HCT116 (cell line): ENCODE data around the gene MARS1. TPM values are rescaled to one million over a fixed set of nuclear protein-coding genes. Genes with fewer than 3 reads are reported as not detected.

Source experiments
- ATAC-seq: fragments of 200-7000 bp; cut with Tn5 transposase; 2 replicates; pipeline ENCODE4 v1.9.1; 2020; ENCODE audit warnings: mild to moderate bottlenecking, moderate library complexity
- BruUV-seq: library from RNA; stranded (reverse); fragments of 400-500 nt; replicated peaks from 2 replicates; lab custom pipeline; 2021; lab: Mats Ljungman, UMichigan
- CTCF ChIA-PET: fragments of 300-600 bp; sonication (Branson Sonifier 250); formaldehyde crosslinking; loops from one replicate; lab custom pipeline; 2021; ENCODE audit warnings: antibody characterized with exemption; lab: Charles Lee
- POLR2A ChIA-PET: fragments of 300-600, 350-600 bp; sonication (Branson Sonifier 250); formaldehyde crosslinking; loops from one replicate; lab custom pipeline; 2021; ENCODE audit warnings: antibody characterized with exemption; lab: Charles Lee
- RAD21 ChIA-PET, 2 experiments: fragments of 300-600 bp; sonication (Branson Sonifier 250); formaldehyde crosslinking; loops; one replicate each; lab custom pipeline; 2023; ENCODE audit warnings: low total read pairs in 2 of 2; ENCODE audit not compliant: uncharacterized antibody in 2 of 2, unreplicated experiment in 2 of 2, low non-redundant PET in 1 of 2; lab: Charles Lee
- DNase-seq: peaks from one replicate; pipeline ENCODE4 v3.0.0-alpha.2; 2010; ENCODE audit warnings: low read depth, low spot score
- H2AFZ ChIP-seq: fragments of 200-600 bp; shearing (Covaris generic), sonication (generic); 2 replicates; pipeline ENCODE4 v1.6.1; 2017; ENCODE audit warnings: low read depth, mixed run types, mixed read lengths, antibody characterized with exemption, low read length; ENCODE audit not compliant: poor library complexity, severe bottlenecking
- H3K27ac ChIP-seq: 2 replicates; pipeline ENCODE4 v1.5.1; 2012; ENCODE audit warnings: low read depth, low read length
- H3K27me3 ChIP-seq: fragments of 200-600 bp; sonication (generic); 2 replicates; pipeline ENCODE4 v1.6.1; 2016; ENCODE audit warnings: mixed run types, low read length, mixed read lengths; ENCODE audit not compliant: insufficient read depth
- H3K36me3 ChIP-seq, 2 experiments: fragments of 200-500 bp in 1 of 2; fragments of 200-600 bp in 1 of 2; sonication (Bioruptor generic) in 1 of 2; sonication (generic) in 1 of 2; 2 replicates each; pipeline versions ENCODE4 v1.5.1 to v1.6.1; 2014 to 2016; ENCODE audit warnings: low read length in 2 of 2, inconsistent platforms in 1 of 2, mixed read lengths in 1 of 2, mixed run types in 1 of 2; ENCODE audit not compliant: insufficient read depth in 2 of 2, control insufficient read depth in 1 of 2
- H3K4me1 ChIP-seq, 2 experiments: fragments of 200-600 bp in 1 of 2; sonication (generic) in 1 of 2; 2 replicates each; pipeline versions ENCODE4 v1.5.1 to v1.6.1; 2012 to 2017; ENCODE audit warnings: low read length in 2 of 2, inconsistent platforms in 1 of 2, mild to moderate bottlenecking in 1 of 2, mixed read lengths in 1 of 2, mixed run types in 1 of 2, moderate library complexity in 1 of 2; ENCODE audit not compliant: insufficient read depth in 2 of 2, control insufficient read depth in 1 of 2
- H3K4me2 ChIP-seq: fragments of 200-600 bp; sonication (generic); 2 replicates; pipeline ENCODE4 v1.6.1; 2017; ENCODE audit warnings: mixed run types, low read length, mixed read lengths
- H3K4me3 ChIP-seq, 2 experiments: fragments of 200-600 bp in 1 of 2; sonication (generic) in 1 of 2; replicated peaks in 1 of 2; 2 replicates each; pipeline ENCODE4 v1.5.1; 2011 to 2016; ENCODE audit warnings: low read length in 2 of 2, control low read depth in 1 of 2, low read depth in 1 of 2, mild to moderate bottlenecking in 1 of 2, mixed read lengths in 1 of 2, mixed run types in 1 of 2
- H3K79me2 ChIP-seq: fragments of 200-600 bp; sonication (generic); 2 replicates; pipeline ENCODE4 v1.6.1; 2017; ENCODE audit warnings: mild to moderate bottlenecking, mixed run types, low read length, moderate library complexity, mixed read lengths; ENCODE audit not compliant: insufficient read depth
- H3K9ac ChIP-seq: fragments of 200-600 bp; sonication (generic); 2 replicates; pipeline ENCODE4 v1.6.1; 2016; ENCODE audit warnings: low read length, mixed read lengths
- H3K9me2 ChIP-seq: fragments of 200-600 bp; sonication (generic), shearing (Covaris generic); 2 replicates; pipeline ENCODE4 v1.6.1; 2017; ENCODE audit warnings: mixed run types, mild to moderate bottlenecking, moderate library complexity; ENCODE audit not compliant: insufficient read depth
- H3K9me3 ChIP-seq, 2 experiments: fragments of 200-500 bp in 1 of 2; fragments of 200-600 bp in 1 of 2; sonication (Bioruptor generic) in 1 of 2; sonication (generic) in 1 of 2; 2 replicates each; pipeline ENCODE4 v1.6.1; 2014 to 2017; ENCODE audit warnings: low read length in 2 of 2, mixed read lengths in 2 of 2, inconsistent platforms in 1 of 2, low read depth in 1 of 2, mild to moderate bottlenecking in 1 of 2, mixed run types in 1 of 2, moderate library complexity in 1 of 2; ENCODE audit not compliant: control insufficient read depth in 1 of 2, insufficient read depth in 1 of 2
- H4K20me1 ChIP-seq: fragments of 200-600 bp; sonication (generic), shearing (Covaris generic); 2 replicates; pipeline ENCODE4 v1.6.1; 2017; ENCODE audit warnings: mixed run types, mild to moderate bottlenecking, moderate library complexity; ENCODE audit not compliant: insufficient read depth
- CEBPB ChIP-seq: IDR thresholded peaks from 2 replicates; pipeline ENCODE4 v1.6.1; 2012; ENCODE audit warnings: low read depth
- EGR1 ChIP-seq: IDR thresholded peaks from 2 replicates; pipeline ENCODE4 v1.6.1; 2012; ENCODE audit warnings: low read depth
- ELF1 ChIP-seq: IDR thresholded peaks from 2 replicates; pipeline ENCODE4 v1.6.1; 2012; ENCODE audit warnings: low read depth, borderline replicate concordance
- EZH2 ChIP-seq: fragments of 200-600 bp; sonication (generic); IDR thresholded peaks from 2 replicates; pipeline ENCODE4 v1.6.1; 2017; ENCODE audit warnings: antibody characterized with exemption, mixed run types
- EZH2phosphoT487 ChIP-seq: fragments of 200-600 bp; IDR thresholded peaks from 2 replicates; pipeline ENCODE4 v1.6.1; 2018; ENCODE audit warnings: antibody characterized with exemption, borderline replicate concordance
- POLR2A ChIP-seq: IDR thresholded peaks from 2 replicates; pipeline ENCODE4 v1.7.0; 2011; ENCODE audit warnings: borderline replicate concordance; ENCODE audit not compliant: insufficient read depth, insufficient read length; ENCODE audit errors: extremely low read depth
- POLR2AphosphoS5 ChIP-seq: IDR thresholded peaks from 2 replicates; pipeline ENCODE4 v1.6.1; 2011; ENCODE audit warnings: mild to moderate bottlenecking, low read depth, low read length, moderate library complexity
- SIN3A ChIP-seq: IDR thresholded peaks from 2 replicates; pipeline ENCODE4 v1.6.1; 2012; ENCODE audit warnings: low read depth
- SP1 ChIP-seq: IDR thresholded peaks from 2 replicates; pipeline ENCODE4 v1.6.1; 2012; ENCODE audit warnings: low read depth
- TCF7L2 ChIP-seq: IDR thresholded peaks from 2 replicates; pipeline ENCODE4 v1.7.0; 2011; ENCODE audit warnings: borderline replicate concordance, inconsistent platforms; ENCODE audit not compliant: insufficient read depth, insufficient read length; ENCODE audit errors: extremely low read depth
- ZNF274 ChIP-seq: fragments of 200-500 bp; sonication (Bioruptor generic); IDR thresholded peaks from 2 replicates; pipeline ENCODE4 v1.6.1; 2014; ENCODE audit warnings: mild to moderate bottlenecking, low read depth, low read length, inconsistent platforms
- intact Hi-C: fragments of 100-400 bp; cut with micrococcal nuclease; formaldehyde crosslinking; loops from 2 replicates; pipeline ENCODE4 v1.10.0; 2022
- total RNA-seq: library from RNA; stranded (reverse); gene quantifications from one replicate; pipeline ENCODE4 v1.2.1, GENCODE V29; 2021; ENCODE audit not compliant: unreplicated experiment
- TF ChIP-seq, protein P1 (sequence below): IDR thresholded peaks from 2 replicates; pipeline ENCODE4 v1.6.1; 2012; ENCODE audit warnings: low read depth
- TF ChIP-seq, protein P2 (sequence below): IDR thresholded peaks from 2 replicates; pipeline ENCODE4 v1.6.1; 2011; ENCODE audit warnings: mild to moderate bottlenecking, low read length, moderate library complexity; ENCODE audit not compliant: insufficient replicate concordance; ENCODE audit errors: extremely low read depth
- TF ChIP-seq, protein P3 (sequence below): IDR thresholded peaks from 2 replicates; pipeline ENCODE4 v1.6.1; 2012

The MARS1 gene
- total RNA-seq, 1 experiment from 2014 or later, result 344 TPM

DNA sequence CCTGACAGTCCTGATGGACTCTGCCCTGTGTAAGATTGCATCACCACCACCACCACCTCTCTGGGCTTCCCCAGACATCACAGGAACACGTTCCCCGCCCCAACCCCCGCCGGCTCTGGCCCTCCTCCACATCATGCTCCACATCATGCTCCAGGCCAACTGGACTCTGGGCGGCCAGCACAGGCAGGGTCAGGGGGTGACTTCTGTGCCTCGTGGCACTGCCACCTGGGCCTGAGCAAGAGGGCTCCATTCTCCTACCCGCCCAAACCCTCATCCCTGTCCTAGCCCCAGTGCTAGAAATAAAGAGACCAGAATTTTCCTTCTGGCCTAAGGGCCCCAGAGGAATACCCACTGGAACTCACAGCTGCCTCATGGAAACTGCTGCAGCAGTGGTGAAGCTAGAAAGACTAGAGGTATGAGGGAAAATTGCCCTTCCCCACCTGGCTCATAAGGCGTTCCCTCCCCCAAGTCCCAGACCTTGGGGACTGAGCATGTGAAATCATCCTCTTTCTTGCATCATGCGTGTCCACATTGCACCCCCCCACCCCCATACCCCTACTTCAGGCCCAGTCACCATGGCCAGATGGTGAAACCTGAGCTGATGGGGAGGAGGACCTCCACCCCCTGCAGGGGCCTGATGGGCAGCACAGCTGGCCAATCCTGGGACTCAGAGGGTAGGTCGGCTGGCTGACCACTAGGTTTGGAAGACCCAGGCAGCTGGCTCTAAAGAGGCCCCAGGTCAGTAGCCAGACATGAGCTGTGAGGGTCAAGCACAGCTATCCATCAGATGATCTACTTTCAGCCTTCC lies 33.1 kb upstream of the MARS1 start, which contains the start of gene INHBE:
INHBE (plus strand) TSS at position 742 of the 808 bp plus-strand sequence. CDS start 230 bp downstream, outside the sequence.
- Histone ChIP-seq H4K20me1 (no peaks in the 10 kb centered on the region), H3K4me1 (peaks cover 29 to 45% of the 10 kb centered on the region in 2 experiments), H3K27me3 (no peaks in the 10 kb centered on the region), H3K27ac (no peak within 1 kb of the TSS), H2AFZ (peak within 1 kb of the TSS; percentile 75), H3K9ac (no peak within 1 kb of the TSS), H3K79me2 (no peaks in the 10 kb centered on the region), H3K36me3 (no peaks in the 10 kb centered on the region), H3K9me3 (no peaks in the 10 kb centered on the region), H3K9me2 (no peaks in the 10 kb centered on the region), H3K4me3 (peak within 1 kb of the TSS in 1 of 2 experiments; percentile 19; a peak in 2 of 4 replicates), H3K4me2 (peak within 1 kb of the TSS; percentile 44)
- RAD21 ChIA-PET, result no interaction called here
- TF ChIP-seq SP1, result no peak
- TF ChIP-seq, protein P1, sequence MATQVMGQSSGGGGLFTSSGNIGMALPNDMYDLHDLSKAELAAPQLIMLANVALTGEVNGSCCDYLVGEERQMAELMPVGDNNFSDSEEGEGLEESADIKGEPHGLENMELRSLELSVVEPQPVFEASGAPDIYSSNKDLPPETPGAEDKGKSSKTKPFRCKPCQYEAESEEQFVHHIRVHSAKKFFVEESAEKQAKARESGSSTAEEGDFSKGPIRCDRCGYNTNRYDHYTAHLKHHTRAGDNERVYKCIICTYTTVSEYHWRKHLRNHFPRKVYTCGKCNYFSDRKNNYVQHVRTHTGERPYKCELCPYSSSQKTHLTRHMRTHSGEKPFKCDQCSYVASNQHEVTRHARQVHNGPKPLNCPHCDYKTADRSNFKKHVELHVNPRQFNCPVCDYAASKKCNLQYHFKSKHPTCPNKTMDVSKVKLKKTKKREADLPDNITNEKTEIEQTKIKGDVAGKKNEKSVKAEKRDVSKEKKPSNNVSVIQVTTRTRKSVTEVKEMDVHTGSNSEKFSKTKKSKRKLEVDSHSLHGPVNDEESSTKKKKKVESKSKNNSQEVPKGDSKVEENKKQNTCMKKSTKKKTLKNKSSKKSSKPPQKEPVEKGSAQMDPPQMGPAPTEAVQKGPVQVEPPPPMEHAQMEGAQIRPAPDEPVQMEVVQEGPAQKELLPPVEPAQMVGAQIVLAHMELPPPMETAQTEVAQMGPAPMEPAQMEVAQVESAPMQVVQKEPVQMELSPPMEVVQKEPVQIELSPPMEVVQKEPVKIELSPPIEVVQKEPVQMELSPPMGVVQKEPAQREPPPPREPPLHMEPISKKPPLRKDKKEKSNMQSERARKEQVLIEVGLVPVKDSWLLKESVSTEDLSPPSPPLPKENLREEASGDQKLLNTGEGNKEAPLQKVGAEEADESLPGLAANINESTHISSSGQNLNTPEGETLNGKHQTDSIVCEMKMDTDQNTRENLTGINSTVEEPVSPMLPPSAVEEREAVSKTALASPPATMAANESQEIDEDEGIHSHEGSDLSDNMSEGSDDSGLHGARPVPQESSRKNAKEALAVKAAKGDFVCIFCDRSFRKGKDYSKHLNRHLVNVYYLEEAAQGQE, result no peak
- TF ChIP-seq ZNF274, result no peak
- TF ChIP-seq, protein P2, sequence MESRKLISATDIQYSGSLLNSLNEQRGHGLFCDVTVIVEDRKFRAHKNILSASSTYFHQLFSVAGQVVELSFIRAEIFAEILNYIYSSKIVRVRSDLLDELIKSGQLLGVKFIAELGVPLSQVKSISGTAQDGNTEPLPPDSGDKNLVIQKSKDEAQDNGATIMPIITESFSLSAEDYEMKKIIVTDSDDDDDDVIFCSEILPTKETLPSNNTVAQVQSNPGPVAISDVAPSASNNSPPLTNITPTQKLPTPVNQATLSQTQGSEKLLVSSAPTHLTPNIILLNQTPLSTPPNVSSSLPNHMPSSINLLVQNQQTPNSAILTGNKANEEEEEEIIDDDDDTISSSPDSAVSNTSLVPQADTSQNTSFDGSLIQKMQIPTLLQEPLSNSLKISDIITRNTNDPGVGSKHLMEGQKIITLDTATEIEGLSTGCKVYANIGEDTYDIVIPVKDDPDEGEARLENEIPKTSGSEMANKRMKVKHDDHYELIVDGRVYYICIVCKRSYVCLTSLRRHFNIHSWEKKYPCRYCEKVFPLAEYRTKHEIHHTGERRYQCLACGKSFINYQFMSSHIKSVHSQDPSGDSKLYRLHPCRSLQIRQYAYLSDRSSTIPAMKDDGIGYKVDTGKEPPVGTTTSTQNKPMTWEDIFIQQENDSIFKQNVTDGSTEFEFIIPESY, result no peak
- TF ChIP-seq SIN3A, result no peak
- no peak for TF ChIP-seq CEBPB
- TF ChIP-seq EGR1, result no peak
- TF ChIP-seq ELF1, result no peak
- TF ChIP-seq POLR2A, result peak; percentile 10
- TF ChIP-seq EZH2phosphoT487, result no peak
- TF ChIP-seq, protein P3, sequence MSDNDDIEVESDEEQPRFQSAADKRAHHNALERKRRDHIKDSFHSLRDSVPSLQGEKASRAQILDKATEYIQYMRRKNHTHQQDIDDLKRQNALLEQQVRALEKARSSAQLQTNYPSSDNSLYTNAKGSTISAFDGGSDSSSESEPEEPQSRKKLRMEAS, result no peak
- peak; percentile 39 for TF ChIP-seq TCF7L2
- TF ChIP-seq EZH2, result no peak
- TF ChIP-seq POLR2AphosphoS5, result no peak
- CTCF ChIA-PET, result interaction anchor here (0.7 to 3.5 kb wide), 17 partner anchors 10 to 271 kb away, joined by 3 to 26 read pairs (median 4); partner anchors contain the start of gene NXPH4
- POLR2A ChIA-PET, result interaction anchor here (0.6 to 1.2 kb wide), 4 partner anchors 31 to 225 kb away, joined by 3 to 4 read pairs (median 4); partner anchors contain the start of gene SHMT2
- ATAC-seq (no peak), DNase-seq (no peak)
- no TSS peak for BruUV-seq
- intact Hi-C loops, result no loop called here
